GOT3 (cell line): Measurements from ENCODE around the gene ASCL5.
"Not testable (repeated sequence)": the region's sequence is repeated elsewhere in the genome, so short reads cannot be mapped to it uniquely, and the experiment has no call there.

Experiments used
- DNase-seq: peaks from one replicate; lab custom pipeline; 2025; ENCODE audit warnings: mixed read lengths; lab: John Stamatoyannopoulos, UW

Gene ASCL5, protein sequence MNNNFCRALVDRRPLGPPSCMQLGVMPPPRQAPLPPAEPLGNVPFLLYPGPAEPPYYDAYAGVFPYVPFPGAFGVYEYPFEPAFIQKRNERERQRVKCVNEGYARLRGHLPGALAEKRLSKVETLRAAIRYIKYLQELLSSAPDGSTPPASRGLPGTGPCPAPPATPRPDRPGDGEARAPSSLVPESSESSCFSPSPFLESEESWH

DNA sequence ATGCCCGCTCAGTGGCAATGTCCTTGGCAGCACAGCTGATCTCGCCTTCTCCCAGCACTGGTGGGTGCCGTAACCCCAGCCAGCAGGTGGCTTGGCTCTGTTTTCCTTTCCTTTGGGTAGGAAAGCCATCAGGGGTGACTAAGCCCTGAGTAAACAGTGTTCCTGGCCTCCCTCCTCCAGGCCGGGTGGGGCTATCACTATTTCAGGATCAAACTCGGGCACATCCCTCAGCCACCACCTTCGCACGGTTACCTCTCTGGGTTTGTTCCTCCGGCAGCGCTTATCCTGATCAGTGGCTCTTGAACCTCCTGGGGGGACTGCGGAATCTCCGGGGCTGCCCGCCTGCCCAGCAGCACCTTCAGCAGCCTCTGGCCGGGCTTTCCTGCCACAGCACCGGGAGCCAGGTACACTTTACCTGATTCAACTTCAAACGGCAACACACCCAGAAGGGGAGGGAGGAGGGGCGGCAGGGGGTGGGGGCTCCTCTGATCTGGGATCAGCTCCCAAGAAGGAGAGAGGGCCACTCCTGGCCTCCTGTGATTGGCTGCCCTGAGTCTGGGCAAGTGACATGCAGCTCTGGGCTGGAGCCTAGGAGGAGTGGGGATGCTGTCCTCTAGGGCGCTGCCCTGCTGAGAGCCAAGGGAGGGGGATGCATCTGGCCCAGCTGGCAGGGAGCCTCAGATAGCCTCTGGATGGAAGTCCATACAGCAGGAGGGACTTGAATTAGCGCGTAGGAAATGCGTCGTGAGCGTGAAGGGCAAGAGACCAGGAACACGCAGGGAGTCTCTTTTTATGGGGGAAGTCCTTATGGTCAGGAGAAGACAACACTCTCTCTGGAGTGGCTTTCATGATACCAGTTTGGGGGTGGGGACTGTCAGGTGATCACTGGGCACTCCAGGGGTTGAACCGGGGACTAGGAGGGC is at the start of gene ASCL5:
Gene ASCL5 (minus strand): TSS at position 353 of the 923 bp plus-strand sequence. CDS start 11,812 bp downstream, outside the sequence.
- no peak for DNase-seq

DNA sequence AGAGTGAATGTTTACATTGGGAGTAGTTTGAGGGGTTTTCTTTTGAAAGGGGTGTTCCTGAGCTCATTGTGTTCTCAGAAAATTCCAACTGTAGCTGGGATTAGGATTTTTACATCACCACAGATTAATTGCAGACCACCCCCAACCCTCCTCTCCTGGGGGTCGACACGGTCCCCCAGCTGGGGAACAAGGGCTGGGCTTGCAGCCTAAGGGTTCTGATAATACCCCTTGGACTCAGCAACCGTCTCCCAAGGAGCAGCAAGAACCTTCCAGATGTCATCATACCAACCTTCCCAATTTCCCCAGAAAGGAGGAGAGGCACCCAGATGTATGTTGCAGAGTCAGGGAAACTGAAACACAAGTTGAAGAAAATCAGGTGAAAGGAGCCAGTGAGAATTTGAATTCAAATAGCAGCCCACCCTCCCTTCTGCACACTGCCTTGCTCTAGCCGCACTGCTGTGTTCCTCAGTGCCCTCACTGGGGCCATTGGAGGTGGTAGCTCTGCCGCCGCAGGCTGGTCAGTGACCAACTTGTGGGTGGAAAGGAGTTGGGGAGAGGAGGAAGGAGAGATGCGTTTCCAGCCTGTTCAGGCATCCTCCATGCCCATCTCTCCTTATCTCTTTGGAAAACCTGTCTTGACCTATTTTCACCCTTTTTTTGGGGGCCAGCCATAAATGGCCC is 49.0 kb upstream of the ASCL5 start:
- DNase-seq = no peak

DNA sequence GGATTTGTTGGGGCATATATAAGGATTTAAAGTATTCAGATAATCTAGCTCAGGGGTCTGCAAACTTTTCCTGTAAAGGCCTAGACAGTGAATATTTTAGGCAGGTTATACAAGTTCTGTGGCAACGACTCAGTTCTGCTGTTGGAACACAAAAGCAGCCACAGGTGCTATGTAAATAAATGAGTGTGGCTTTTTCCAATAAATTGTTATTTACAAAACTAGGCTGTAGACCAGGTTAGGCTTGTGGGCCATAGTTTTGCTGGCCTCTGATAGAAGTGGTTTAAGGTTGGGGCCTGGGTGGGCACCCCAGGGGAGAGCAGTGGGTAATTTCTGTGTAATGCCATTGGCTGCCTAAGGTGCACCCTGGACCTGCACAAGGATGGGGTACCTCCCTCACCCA is 46.8 kb upstream of the ASCL5 start:
- no peak for DNase-seq

DNA sequence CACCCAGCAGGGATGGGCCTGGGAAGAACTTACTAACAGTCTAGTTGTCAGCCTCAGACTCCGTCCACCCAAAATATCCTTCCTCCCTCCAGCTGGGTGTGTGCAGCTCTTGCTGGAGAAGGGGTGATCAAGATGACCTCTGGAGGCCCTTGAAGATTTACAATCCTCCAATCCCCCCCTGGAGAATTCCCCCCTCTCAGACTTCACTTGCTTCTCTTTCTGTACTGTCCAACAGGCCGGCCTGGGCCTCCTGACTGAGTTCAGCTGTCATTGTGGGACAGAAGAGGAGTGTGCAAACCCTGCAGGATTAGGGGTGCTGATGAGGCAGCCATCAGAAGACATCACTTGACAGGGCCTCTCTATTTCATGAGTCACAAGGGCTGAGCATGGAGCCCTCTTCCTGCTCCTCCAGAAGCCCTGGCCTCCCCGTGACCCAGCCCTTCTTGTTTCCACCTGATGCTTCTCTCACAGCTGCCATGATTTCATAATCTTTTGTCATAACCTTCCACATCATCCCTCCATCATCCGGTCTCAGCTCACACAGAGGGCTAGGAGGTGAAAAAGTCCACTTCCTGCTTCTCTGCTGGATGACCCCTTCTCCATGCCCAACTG is 46.1 kb upstream of the ASCL5 start:
- DNase-seq = no peak

DNA sequence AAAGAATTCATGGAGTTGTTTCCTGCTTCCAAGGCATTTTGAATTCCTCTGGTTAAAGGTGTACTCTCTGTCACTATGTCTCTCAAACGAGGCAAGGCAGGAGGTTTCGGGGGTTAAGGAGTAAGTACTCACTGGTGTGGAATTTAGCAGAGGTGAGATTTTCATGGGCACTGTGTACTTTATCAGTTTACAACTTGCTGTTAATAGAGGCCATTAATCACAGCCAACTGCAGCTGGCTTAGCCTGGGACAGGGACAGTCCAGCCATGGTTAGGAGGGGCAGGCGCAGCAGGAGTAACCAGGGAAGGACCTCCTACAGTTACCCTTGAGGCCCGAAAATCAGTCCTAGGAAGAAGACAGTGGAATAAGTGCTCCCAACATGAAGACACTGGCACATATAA is 45.3 kb upstream of the ASCL5 start:
- DNase-seq = no peak

DNA sequence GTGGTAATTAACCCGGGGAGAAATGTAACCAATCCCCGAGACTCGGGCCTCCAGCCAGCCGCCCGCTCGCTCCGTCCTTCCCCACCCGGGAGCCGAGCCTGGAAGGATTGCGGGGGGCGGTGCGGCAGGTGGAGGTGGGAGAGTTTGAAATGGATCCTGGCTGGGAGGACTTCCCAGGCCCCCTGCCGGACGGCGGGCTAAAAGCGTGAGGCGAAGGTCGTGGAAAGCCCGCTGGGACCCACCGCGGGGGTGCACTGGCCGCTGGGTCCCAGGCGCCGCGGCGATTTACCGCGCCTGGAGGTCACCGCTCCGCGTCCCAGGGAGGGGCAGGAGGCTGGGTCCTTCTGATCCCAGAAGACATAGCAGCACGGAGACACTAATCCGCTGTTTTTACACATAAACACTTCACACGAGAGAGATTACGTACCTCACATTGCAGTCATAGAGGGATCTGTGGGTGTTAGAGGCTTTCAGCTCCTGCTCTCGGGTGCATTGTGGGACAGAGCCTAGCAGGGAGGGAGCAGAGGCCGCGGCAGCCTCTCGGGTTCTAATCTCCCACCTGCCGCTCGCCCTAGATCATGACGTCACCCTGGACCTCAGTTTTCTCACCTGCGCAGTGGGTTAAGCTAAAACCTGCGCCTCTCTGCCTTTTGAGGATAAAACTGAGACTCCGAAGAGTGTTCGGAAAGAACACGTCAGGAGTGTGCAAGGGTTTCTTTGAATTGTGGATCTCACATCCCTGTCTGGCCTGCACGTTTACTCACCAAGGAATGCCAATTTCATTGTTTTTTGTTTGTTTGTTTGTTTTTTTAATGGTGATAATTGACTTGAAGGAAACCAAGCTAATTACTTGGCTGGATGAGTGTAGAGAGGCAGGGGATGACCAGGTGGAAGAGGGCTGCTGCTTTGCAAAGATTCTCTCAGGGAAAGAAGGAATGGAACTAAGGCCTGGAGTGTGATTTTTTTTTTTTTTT is 44.4 kb upstream of the ASCL5 start:
- DNase-seq = no peak

DNA sequence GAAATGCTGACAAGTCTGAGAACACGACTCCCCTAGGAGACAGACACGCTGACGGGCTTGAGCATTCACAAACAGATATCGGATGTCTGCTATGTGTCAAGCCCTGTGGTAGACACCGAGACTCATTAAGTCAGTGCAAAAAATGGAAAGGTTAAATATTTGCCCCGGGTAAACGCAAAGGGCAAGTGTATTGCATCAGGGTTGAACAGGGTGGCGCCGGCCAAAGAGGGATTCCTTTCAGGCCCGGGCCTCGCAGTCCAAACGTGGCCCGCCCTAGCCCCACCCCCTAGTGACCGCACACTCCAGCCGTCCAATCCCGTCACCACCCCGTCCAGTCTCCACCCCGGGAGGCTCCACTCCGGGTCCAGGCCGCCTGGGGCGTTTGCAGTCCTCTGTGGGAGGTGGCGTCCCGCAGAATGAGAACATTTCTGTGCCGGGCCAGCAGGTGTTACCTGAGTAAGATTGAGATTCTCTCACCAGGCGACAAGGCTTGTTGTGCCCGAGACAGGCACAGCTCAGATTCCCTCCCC is 43.6 kb upstream of the ASCL5 start:
- DNase-seq = peak; percentile 98

DNA sequence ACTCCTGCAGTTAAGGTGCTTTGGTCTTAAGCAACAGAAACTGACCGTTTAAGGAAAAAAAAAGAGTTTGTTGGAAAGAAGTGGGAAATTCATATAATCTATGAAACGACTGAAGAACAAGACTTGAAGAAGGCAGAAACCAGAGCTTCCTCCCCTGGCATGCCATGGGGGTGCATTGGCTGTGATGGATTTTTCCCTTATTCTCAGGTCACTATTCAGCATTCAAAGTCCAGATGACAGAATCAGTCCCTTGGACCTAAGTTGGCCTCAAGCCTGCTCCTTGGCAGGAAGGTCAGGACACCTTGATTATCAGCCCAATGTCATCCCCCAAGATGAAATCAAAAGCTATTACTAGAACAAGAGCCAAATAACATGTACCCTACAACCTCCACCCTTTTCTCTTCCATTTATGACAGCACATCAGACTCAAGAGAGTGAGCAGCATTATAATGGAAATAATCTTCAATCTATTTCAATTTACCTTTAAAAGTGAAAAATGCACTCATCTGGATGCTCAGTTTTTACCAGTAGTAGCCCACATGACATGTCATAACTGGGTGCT is 43.1 kb upstream of the ASCL5 start:
- no peak for DNase-seq

DNA sequence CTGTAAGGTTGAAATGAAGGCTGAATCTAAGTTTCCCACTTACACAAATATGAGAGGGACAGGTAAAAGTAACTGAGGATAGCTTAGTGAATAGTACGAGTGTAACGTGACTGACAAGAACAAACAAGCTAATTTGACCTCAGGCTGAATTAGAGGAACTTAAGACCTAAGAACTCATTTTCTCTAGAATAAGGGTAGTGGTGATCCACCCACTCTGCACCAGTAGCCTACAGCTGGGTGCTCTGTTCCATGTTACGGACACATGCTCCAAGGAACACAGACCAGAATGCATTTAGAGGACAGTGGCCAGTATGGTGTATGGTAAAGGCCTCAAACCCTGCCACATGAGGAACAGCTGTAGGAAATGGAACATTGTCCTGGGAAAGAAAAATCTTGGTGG is 42.2 kb upstream of the ASCL5 start:
- no peak for DNase-seq

DNA sequence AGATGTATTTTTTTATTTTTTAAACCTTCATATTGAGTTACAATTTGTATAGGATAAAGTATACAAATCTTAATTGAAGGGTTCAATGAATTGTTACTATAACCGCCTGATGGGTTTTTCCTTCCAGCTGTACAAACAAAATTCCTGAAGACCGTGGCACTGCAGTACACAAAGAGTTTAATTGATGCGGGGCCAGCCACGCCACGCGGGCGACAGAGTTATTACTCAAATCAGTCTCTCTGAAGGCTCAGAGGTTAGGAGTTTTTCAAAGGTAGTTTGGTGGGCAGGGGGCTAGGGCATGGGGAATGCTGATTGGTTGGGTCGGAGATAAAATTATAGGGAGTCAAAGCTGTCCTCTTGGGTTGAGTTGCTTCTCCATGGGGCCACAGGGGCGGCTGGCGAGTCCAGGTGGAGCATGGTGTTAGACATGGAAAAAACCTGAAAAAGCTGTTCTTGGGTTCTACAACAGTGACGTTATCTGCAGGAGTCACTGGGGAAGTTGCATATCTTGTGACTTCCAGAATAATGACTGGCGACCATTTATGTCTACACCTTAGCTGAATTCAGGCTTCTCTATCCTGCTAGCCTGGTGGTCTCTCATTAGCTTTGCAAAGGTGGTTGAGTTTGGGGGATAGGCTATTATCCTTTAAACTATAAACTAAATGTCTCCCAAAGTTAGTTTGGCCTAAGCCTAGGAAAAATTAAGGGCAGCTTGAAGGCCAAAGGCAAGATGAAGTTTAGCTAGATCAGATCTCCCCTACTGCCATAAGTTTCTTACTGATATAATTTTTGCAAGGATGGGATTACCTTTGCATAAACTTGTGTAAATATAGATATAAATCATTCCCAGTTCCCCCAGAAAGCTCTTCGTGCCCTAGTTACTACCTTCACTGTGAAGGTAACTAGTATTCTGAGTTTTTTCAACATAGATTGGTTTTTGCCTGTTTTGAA is 40.3 kb upstream of the ASCL5 start:
- no peak for DNase-seq

DNA sequence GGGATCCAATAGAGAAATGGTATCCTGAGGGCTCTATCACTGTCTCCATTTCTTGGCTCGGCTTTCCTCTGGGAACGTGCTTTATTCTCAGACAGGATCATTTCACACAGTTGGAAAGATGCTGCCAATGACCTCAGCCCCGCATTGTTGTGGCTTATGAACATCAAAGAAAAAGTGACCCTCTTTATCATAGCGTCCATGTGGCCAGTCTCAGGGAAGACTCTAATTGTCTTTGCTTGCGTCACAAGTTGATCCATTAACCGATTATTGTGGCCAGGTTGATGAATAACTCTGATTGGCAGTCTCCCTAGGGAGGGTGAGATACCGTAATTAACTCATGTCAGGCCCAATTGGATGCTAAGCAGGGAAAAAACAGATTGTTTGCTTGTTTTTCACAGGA is 37.7 kb upstream of the ASCL5 start:
- DNase-seq = no peak

DNA sequence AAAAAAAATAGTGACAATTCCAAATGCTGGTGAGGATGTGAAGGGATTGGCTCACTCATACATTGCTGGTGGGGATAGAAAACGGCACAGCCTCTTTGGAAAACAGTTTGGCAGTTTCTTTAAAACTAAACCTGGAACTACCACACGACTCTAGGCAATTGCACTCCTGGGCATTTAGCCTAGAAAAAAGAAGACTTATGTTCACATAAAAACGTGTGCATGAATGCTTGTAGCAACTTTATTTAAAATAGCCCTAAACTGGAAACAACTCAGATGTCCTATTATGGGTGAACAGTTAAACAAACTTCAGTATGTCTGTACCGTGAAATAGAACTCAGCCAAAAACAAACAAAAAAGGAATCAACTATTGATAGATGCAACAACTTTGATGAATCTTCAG is 36.7 kb upstream of the ASCL5 start:
- DNase-seq = no peak

DNA sequence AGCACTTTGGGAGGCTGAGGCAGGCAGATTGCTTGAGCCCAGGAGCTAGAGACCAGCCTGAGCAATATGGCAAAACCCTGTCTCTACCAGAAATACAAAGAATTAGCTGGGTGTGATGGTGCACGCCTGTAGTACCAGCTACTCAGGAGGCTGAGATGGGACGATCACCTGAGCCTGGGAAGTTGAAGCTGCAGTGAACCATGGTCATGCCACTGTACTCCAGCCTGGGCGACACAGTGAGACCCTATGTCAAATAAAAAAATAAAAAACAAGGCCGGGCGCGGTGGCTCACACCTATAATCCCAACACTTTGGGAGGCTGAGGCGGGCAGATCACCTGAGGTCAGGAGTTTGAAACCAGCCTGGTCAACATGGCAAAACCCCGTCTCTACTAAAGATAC is 36.1 kb upstream of the ASCL5 start:
- DNase-seq = not testable (repeated sequence)

DNA sequence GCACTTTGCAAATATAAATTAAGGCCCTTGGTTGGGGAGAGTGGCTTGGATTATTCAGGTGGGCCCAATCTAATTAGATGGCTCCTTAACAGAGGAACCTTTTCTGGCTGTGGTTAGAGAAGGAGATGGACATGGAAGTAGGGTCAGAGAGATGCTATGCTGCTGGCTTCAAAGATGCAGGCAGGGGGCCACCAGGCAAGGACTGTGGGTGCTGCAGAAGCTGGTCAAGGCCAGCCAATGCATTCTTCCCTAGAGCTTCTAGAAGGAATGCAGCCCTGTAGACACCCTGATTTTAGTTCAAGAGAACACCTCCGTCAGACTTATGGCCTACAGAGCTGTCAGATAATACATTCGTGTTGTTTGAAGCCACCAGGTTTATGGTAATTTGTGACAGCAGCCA is 31.0 kb upstream of the ASCL5 start:
- no peak for DNase-seq

DNA sequence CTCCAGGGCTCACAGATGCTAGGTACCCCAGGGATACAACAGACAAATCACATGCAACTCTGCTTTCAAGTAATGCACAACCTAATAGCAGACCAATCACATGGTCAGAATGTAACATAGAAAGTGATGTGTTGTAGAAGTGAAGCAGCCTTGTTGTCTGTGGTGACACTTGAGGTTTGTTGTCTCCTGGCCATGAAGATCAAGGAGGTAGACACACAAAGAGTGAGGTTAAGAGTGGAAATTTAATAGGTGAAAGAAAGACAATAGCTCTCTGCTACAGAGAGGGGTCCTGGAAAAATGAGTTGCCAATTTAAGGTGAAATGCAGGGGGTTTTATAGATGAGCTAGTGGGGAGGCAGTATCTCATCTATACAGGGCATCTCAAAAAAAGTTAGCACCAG is 29.8 kb upstream of the ASCL5 start:
- no peak for DNase-seq

DNA sequence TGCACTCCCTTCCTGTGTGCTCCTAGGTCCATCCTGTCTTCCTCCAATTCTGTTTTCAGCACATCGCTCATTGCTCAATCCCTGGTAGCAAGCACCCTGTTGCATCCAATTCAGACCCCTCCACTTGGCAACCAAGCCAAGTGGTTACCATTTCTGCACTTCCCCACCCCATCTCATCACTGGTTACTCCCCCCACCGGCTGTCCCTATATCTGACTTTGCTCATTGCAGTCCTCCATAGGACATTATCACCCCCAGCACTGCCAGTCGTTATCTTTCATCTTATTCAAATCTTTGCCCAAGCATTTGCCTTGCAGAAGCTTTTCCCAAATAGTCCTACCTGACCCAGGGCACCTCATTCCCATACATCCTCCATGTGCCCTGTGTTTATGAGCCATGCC is 29.4 kb upstream of the ASCL5 start:
- no peak for DNase-seq

DNA sequence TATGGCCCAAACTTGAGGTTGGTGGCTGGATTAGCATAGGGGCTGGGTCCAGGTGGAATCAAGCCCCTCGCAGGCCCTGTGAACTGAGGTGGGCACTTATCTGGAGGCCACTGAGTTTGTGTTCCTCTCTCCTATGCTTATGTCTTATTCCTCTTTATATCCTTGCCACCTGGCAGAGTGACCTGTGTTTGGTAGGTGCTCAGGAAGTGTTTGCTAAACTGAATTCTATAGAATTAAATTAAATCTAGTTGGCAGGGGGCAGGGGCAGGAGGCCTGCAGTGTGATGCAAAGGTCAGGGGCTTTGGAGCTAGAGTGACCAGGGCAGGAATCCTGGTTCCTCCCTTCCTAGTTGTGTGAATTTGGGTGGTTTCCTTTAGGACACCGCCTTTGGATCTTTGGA is 28.4 kb upstream of the ASCL5 start:
- no peak for DNase-seq

DNA sequence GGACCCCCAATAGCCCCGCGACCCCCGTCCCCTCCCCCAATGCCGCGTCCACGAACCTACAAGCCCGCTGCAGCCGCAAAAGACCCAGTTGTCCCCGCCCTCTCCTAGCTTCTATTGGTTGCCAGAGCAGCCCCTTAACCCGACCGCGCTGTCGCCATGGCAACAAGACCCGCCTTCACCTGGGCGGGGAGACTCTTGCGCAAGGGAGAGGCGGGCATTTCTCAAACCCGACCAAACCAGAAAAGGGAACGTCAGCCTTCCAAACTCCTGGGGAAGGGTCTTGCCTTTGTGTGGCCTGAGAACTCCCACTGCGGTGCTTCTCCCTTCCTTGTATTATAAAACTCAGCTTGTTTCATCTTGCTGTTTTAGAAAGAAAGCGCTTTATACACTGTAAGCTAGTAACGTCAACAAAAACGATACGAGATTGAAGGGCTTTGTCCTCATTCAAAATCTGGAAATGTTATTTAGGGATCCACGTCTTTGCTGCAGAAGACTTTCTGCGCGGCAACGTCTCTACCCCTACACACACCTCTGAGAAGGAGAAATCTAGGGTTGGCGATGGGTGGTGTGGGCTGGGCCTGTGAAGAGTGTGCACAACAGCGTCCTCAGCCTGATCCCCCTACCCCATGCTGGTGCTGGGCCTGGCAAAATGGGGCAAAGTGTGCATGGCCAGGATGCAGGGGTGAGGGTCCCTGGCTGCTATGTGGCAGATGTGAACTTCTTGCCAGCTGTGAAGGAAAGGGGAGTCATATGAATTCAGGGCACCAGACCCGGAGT is 27.6 kb upstream of the ASCL5 start, which contains the start of gene TMEM9:
Gene TMEM9 (minus strand): TSS at position 86 of the 777 bp plus-strand sequence. CDS start 551 bp downstream, outside the sequence.
- peak; percentile 100 for DNase-seq
